ENCODE results near the gene TLR5. TPM values are rescaled to one million over a fixed set of nuclear protein-coding genes. Genes with fewer than 3 reads are reported as not detected.
A peak's percentile ranks its signal among the peaks of the same experiment; 100 is the strongest.

TLR5 gene
- total RNA-seq, 2 donors from 2014 or later = 1.0 to 3.6 TPM

DNA sequence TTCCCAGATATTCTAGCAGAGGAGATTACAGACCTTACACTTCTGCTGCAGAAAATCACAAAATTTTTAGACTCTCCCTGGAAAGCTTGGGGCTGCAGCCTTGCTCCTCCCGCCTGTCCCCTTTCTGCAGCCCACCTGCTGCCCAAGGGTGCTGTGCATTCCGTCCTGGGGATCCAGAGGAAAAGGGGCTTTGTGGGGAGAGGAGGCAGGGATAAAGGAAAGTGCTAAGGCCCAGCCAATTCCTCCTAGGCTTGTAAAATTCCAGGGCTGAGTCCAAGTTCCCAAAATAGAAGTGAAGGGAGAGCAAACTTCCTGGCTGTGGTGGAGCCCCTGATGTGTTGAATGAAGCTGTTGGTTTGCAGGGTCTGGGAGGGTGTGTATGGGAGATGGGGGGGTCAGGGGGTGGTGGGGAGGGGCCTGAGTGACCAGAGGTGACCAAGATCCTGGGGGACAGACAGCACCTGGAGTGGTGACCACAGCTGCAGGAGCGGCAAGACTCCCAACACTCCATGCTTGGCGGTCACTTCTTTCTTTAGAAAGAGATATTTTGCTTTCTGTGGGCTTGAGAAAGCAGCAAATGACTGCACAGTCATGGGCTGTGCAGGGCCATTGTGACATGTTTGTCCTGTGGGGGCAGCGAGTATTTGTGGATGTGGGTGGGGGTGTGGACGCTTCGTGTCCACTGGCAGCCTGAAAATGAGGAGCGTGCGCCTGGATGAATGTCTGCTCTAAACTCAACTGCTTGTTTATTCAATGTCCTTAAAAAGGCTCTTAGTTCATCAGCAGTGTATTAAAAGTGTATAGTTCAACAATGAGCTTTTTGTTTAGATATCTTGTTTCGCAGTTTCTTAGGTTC, 68.4 kb downstream of the TLR5 start:
- no peak for DNase-seq (ENCODE audit: low spot score)
- peak overlapping the region in 1 of 2 donors; percentile 16 for H3K4me3 ChIP-seq
- H3K27ac ChIP-seq = peak overlapping the region; percentile 50 to 55
- H3K4me1 ChIP-seq = peaks cover 0 to 44% of the 10 kb centered on the region in 2 donors
- TF ChIP-seq, protein P1, sequence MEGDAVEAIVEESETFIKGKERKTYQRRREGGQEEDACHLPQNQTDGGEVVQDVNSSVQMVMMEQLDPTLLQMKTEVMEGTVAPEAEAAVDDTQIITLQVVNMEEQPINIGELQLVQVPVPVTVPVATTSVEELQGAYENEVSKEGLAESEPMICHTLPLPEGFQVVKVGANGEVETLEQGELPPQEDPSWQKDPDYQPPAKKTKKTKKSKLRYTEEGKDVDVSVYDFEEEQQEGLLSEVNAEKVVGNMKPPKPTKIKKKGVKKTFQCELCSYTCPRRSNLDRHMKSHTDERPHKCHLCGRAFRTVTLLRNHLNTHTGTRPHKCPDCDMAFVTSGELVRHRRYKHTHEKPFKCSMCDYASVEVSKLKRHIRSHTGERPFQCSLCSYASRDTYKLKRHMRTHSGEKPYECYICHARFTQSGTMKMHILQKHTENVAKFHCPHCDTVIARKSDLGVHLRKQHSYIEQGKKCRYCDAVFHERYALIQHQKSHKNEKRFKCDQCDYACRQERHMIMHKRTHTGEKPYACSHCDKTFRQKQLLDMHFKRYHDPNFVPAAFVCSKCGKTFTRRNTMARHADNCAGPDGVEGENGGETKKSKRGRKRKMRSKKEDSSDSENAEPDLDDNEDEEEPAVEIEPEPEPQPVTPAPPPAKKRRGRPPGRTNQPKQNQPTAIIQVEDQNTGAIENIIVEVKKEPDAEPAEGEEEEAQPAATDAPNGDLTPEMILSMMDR (IDR thresholded peaks at IDR 0.05) = no peak
- no peaks in the 10 kb centered on the region for H3K9me3 ChIP-seq
- H3K36me3 ChIP-seq = no peaks in the 10 kb centered on the region
- H3K27me3 ChIP-seq = no peaks in the 10 kb centered on the region

- Histone ChIP-seq H3K27ac (no peak overlapping the region), H3K27me3 (no peaks in the 10 kb centered on the region), H3K4me1 (peaks cover 0 to under 1% of the 10 kb centered on the region in 2 donors), H3K36me3 (no peaks in the 10 kb centered on the region), H3K9me3 (no peaks in the 10 kb centered on the region), H3K4me3 (no peak overlapping the region)
- TF ChIP-seq, protein P1 (IDR thresholded peaks at IDR 0.05) = no peak
- no peak for DNase-seq (ENCODE audit: low spot score)
These were observed 74.0 kb downstream of the TLR5 start for GRCh38 chr1:223068900-223069665.

DNA sequence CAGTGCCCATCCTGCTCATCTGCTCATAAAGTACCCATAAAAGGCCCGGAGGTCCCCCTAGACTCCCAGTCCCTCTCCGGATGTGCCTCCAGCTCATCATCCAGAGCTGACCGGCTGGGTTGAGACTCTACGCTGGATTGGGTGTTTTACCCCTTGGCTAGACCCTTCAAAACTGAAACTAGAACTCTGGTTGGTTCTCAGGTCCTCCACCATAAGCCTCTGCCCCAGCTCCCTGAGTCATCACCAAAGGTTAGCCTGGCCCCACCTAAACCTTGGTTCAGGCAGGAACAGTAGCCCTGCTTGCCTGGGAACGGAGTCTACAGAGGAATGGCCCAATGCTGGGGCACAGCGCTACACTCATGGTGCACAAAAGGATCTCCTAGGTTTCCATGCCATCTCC, 75.1 kb downstream of the TLR5 start:
- Histone ChIP-seq H3K4me1 (no peaks in the 10 kb centered on the region), H3K36me3 (no peaks in the 10 kb centered on the region), H3K27me3 (no peaks in the 10 kb centered on the region), H3K27ac (no peak overlapping the region), H3K4me3 (no peak overlapping the region), H3K9me3 (no peaks in the 10 kb centered on the region)
- DNase-seq (ENCODE audit: low spot score) = no peak
- TF ChIP-seq, protein P1 (IDR thresholded peaks at IDR 0.05) = no peak

GRCh38 chr1:223066415-223066814, 76.6 kb downstream of the TLR5 start:
- no peak for DNase-seq (ENCODE audit: low spot score)
- Histone ChIP-seq H3K36me3 (no peaks in the 10 kb centered on the region), H3K4me1 (no peaks in the 10 kb centered on the region), H3K4me3 (no peak overlapping the region), H3K27me3 (no peaks in the 10 kb centered on the region), H3K27ac (no peak overlapping the region), H3K9me3 (no peaks in the 10 kb centered on the region)
- TF ChIP-seq, protein P1 (IDR thresholded peaks at IDR 0.05) = no peak

GRCh38 chr1:223062177-223062576, 80.9 kb downstream of the TLR5 start:
- no peaks in the 10 kb centered on the region for H3K36me3 ChIP-seq
- TF ChIP-seq, protein P1 (IDR thresholded peaks at IDR 0.05) = no peak
- H3K4me3 ChIP-seq = no peak overlapping the region
- no peaks in the 10 kb centered on the region for H3K9me3 ChIP-seq
- no peaks in the 10 kb centered on the region for H3K27me3 ChIP-seq
- H3K4me1 ChIP-seq = no peaks in the 10 kb centered on the region
- no peak for DNase-seq (ENCODE audit: low spot score)
- H3K27ac ChIP-seq = no peak overlapping the region

Measured in right atrium auricular region (tissue), 2 donors.